ENCODE measurements around the gene SLC25A23.

The SLC25A23 gene

GRCh38 chr19:6424939-6425731 lies 34.5 kb downstream of the SLC25A23 start:
- peak; percentile 100 for DNase-seq (ENCODE audit: low read depth)

DNA sequence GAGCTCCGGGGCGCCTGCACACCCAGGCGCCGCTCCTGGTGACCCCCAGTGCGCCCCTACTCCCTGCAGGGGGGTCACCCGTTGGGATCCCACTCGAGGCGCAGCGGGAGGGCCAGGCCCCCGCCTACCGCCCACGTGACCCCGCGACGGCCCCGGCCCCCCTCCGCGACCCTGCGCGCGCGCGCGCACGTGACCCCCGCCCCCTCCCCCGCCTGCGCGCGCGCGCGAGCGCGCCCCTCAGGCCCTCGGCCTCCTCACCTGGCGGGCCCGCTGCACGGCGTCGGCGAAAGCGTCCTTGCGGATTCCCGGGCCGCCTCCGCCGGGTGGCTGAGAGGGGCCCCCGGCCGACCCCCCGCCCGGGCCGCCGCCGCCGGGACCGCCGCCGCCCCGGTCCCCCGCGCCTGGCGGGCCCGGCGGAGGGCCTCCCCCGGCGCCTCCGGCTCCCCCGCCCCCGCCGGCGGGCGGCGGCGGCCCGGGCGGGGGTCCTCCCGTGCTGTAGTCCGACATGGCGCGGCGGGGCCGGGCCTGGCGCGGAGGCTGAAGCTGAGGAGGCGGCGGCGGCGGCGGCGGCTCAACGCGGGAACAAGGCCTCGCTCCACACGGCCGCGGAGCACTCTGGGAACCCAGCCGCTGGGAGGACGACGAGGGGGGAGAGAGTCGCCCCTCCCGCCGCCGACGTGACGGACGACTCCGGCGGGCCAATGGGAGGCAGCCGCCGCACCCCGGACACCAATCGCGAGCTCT lies 35.2 kb downstream of the SLC25A23 start, which contains the start of gene KHSRP:
Gene KHSRP (minus strand): TSS at position 617 of the 744 bp plus-strand sequence. CDS start 110 bp downstream, at position 507.
- peak; percentile 33 for DNase-seq (ENCODE audit: low read depth)

DNA sequence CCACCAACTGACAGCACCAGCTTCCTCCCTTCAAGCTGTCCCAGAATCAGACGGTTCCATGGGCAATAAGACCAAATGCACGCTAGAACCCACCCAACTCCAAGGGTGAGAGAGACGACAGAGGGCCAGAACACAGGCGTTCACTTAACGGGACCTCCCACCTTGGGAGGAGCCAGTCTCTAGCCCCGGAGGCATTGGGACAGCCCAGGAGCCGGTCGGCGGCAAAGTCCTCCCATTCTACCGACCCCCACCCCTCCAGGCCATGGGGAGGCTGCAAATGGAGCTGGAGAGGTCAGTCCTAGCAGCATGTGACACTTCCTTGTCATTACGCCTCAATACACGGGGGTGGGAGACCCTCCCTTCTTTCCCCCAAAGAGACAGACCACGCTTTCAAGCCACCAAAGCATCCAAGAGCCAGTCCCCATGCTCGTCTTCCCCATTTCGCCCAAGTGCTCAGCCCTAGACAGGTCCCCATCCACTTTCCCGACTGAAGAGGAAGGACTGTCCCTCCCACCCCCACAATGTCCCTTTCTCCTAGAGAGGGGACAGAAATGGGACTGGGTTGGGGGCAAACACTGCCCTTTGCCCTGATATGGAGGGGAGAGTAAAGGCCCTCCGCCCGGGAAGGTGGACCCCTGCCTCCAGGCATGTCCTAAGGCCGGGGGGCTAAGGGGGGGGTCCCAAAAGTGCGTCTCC lies 35.9 kb downstream of the SLC25A23 start:
- no peak for DNase-seq (ENCODE audit: low read depth)

- DNase-seq (ENCODE audit: low read depth) = no peak
These were observed 38.2 kb downstream of the SLC25A23 start for GRCh38 chr19:6421075-6422014.

GRCh38 chr19:6418562-6418932 lies 41.0 kb downstream of the SLC25A23 start:
- no peak for DNase-seq (ENCODE audit: low read depth)

DNA sequence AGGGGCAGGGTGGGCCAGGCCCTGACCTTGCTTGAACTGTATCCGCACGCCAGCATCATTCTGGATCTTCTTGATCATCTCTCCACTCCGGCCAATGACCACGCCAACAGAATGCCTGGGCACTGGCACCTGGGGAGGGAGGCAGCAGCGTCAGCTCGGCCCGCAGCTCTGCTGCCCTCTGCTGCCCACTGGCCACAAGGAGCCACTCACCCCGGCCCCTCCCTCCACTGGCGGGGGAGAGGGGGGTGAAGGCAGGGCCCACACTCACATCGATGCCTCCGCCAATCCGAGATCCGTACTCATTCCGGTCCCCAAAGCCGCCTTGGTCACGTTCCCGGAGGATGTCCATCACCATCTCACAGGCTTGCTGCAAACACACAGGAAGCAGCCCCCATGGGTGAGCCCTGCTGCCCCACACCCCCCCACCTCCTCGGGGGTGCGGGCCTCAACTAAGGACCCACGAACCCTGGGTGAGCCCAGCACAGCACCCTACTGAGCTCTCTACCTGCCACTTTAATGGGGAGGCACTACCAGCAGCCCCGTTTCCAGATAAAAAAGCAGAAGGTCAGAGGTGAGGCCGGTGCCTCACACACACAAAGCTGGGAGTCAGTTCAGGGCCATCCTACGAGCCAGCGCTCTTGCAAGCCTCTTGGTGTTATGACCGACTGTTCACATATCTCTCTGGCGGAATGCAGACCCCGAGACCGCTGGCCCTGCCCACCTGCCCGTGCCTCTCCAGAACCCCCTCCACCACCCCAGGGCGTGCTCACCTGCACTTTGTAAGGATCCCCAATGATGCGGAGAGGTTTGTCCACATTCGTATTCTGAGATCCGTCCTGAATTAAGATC lies 41.7 kb downstream of the SLC25A23 start:
- DNase-seq (ENCODE audit: low read depth) = no peak

GRCh38 chr19:6416658-6417405 lies 42.8 kb downstream of the SLC25A23 start:
- DNase-seq (ENCODE audit: low read depth) = no peak

GRCh38 chr19:6415591-6416190 lies 43.9 kb downstream of the SLC25A23 start:
- no peak for DNase-seq (ENCODE audit: low read depth)

DNA sequence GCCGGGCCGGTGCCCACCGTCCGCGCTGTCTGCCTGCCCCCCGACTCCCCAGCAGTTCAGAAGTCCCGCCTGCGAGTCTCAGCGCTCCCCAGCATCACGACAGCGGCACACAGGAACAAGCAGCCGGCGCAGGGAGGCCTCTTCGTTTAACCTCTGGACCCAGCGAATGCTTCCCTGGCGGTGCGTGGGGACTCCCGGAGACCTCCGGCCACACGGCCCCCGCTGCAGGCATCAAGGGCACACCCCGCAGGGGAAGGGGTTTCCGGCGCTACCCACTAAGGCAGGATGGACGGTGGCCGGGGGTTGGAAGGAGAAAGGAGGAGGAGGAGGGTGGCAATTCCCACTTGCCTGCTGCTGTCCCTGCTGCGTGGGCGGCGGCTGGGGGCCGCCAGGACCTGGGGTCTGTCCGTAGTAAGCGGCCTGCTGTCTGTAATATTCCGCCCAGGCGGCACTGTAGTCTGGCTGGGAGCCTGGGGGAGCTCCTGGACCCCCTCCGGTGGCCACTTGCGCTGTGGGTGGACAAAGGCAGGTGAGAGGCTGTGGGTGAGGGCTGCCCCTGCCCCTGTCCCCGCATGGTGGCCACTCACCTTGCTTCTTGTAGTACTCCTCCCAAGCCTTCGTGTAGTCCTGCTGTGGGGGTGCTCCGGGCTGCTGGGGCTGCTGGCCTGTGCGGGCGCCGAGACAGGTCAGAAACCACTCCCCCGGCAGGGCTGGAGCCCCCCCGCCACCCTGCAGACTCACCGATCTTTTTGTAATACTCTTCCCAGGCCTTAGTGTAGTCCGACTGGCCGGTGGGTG lies 44.6 kb downstream of the SLC25A23 start:
- DNase-seq (ENCODE audit: low read depth) = no peak

GRCh38 chr19:6413721-6414643 lies 45.6 kb downstream of the SLC25A23 start:
- DNase-seq (ENCODE audit: low read depth) = no peak

- no peak for DNase-seq (ENCODE audit: low read depth)
These were observed 46.3 kb downstream of the SLC25A23 start for GRCh38 chr19:6413291-6413690.

- DNase-seq (ENCODE audit: low read depth) = no peak
These were observed 47.0 kb downstream of the SLC25A23 start for GRCh38 chr19:6412447-6413091.

DNA sequence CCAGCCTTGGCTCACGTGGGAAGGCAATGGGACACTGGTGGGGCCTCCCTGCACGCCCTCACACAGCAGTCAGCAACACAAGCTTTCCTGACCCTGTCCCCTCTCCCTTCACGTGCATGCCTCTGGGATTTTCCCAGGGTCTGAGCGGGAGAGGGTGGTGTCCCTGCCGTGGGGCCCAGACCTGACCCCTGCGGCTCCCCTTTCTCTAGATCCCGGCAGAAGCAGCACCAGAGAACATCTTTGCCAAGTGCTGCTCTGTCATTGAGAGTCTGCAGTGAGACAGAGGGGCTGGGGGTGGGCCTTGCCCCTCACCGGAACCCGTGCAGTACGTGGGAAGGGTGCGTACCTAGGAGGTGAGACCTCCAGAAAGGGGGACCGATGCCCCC lies 47.5 kb downstream of the SLC25A23 start:
- no peak for DNase-seq (ENCODE audit: low read depth)

DNA sequence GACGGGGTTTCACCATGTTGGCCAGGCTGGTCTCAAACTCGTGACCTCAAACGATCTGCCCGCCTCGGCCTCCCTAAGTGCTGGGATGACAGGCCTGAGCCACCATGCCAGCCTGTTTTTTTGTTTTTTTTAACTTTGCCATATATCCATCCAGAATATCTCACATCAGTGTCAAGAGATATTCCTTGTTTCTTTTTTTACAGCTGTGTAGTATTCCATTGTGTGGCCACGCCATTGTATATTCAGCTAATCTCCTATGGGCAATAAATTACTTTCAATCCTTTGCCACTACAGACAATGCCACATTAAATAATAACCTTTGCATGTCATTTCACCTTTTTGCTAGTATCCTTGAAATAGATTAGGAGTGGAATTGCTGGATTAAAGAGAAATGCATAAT lies 50.2 kb downstream of the SLC25A23 start:
- no peak for DNase-seq (ENCODE audit: low read depth)

GRCh38 chr19:6406401-6406800 lies 53.2 kb downstream of the SLC25A23 start:
- no peak for DNase-seq (ENCODE audit: low read depth)

- no peak for DNase-seq (ENCODE audit: low read depth)
These were observed 56.6 kb downstream of the SLC25A23 start for GRCh38 chr19:6402837-6403608.
